RWPE1 (cell line): ENCODE data around the gene BMS1.

Experiments
- CTCF ChIA-PET: fragments of 350-600 bp; sonication (Branson Sonifier 250); formaldehyde crosslinking; extraction: SDS; loops from one replicate; lab custom pipeline; 2021; lab: Yijun Ruan, JAX
- POLR2A ChIA-PET: fragments of 400-600 bp; formaldehyde crosslinking; extraction: SDS; loops from one replicate; lab custom pipeline; 2020; ENCODE audit warnings: antibody characterized with exemption; ENCODE audit not compliant: low non-redundant PET; lab: Yijun Ruan, JAX
- DNase-seq: peaks from one replicate; pipeline ENCODE4 v3.0.0; 2012; ENCODE audit warnings: low spot score
- H3K27ac ChIP-seq: fragments of 450-650 bp; 2 replicates; pipeline ENCODE4 v1.5.1; 2017
- TF ChIP-seq, protein P1 (sequence below): fragments of 450-650 bp; conservative IDR thresholded peaks from 2 replicates; pipeline ENCODE4 v1.5.1; 2017; ENCODE audit warnings: low read depth, mild to moderate bottlenecking

Gene BMS1

GRCh38 chr10:42783181-42783549 is 570 bp downstream of the BMS1 start:
- peak; percentile 16 for DNase-seq
- CTCF ChIA-PET, result interaction anchor here (2.1 kb wide), 1 partner anchor 30 kb away, joined by 7 read pairs; no protein-coding TSS in a partner anchor
- POLR2A ChIA-PET, result interaction anchor here (0.8 to 2.3 kb wide), 2 partner anchors 11 to 29 kb away, joined by 3 to 14 read pairs; no protein-coding TSS in a partner anchor

GRCh38 chr10:42785759-42786158 is 3.2 kb downstream of the BMS1 start:
- H3K27ac ChIP-seq, result no peak overlapping the region
- ChIA-PET CTCF (interaction anchor here (0.7 kb wide), 1 partner anchor 32 kb away, joined by 4 read pairs; no protein-coding TSS in a partner anchor), POLR2A (no interaction called here)
- no peak for DNase-seq
- TF ChIP-seq, protein P1, sequence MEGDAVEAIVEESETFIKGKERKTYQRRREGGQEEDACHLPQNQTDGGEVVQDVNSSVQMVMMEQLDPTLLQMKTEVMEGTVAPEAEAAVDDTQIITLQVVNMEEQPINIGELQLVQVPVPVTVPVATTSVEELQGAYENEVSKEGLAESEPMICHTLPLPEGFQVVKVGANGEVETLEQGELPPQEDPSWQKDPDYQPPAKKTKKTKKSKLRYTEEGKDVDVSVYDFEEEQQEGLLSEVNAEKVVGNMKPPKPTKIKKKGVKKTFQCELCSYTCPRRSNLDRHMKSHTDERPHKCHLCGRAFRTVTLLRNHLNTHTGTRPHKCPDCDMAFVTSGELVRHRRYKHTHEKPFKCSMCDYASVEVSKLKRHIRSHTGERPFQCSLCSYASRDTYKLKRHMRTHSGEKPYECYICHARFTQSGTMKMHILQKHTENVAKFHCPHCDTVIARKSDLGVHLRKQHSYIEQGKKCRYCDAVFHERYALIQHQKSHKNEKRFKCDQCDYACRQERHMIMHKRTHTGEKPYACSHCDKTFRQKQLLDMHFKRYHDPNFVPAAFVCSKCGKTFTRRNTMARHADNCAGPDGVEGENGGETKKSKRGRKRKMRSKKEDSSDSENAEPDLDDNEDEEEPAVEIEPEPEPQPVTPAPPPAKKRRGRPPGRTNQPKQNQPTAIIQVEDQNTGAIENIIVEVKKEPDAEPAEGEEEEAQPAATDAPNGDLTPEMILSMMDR, result no peak

More at GRCh38 chr10:42783181-42783549, 570 bp downstream of the BMS1 start:
- H3K27ac ChIP-seq, result peak overlapping the region; percentile 93
- TF ChIP-seq, protein P1, result no peak

- DNase-seq, result no peak
- ChIA-PET POLR2A (interaction anchor here (0.7 kb wide), 1 partner anchor 31 kb away, joined by 3 read pairs; no protein-coding TSS in a partner anchor), CTCF (no interaction called here)
- no peak overlapping the region for H3K27ac ChIP-seq
- TF ChIP-seq, protein P1, result no peak
Measured at GRCh38 chr10:42790835-42791234, 8.2 kb downstream of the BMS1 start.

- TF ChIP-seq, protein P1, result no peak
- CTCF ChIA-PET, result no interaction called here
- POLR2A ChIA-PET, result no interaction called here
- no peak for DNase-seq
- no peak overlapping the region for H3K27ac ChIP-seq
Measured at GRCh38 chr10:42795701-42796100, 13.1 kb downstream of the BMS1 start.

DNA sequence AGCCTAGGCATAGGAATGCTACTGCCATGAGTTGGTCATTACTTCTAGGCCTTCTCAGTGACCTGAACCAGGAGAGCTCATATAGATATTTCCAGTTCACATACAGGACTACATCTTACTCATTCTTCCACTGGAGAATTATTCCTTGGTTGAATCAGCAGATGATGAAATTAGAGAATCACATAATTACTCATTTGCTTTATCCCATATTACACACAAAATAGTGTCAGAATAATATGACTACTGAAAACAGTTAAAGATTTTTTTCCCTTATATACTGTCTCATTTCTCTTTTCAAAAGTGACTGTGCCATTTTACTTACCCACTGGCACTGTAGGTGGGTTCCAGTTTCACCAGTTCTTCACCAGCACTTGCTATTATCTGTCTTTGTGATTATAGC is 18.5 kb downstream of the BMS1 start:
- POLR2A ChIA-PET, result no interaction called here
- TF ChIP-seq, protein P1, result no peak
- CTCF ChIA-PET, result no interaction called here
- no peak overlapping the region for H3K27ac ChIP-seq
- no peak for DNase-seq

DNA sequence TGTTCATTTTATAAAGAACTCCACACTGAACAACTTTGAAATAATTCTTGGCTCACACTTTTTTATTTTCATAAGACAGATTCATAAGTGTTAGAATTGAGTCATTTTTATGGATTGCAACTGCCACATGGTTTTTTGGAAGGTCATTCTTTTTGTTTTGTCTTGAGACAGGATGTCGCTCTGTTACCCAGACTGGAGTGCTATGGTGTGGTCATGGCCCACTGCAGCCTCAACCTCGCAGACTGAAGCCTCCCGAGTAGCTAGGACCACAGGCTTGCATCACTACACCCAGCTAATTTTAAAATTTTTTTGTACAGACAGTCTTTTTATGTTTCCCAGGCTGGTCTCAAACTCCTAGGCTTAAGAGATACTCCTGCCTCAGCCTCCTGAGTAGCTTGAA is 20.3 kb downstream of the BMS1 start:
- TF ChIP-seq, protein P1, result no peak
- no peak overlapping the region for H3K27ac ChIP-seq
- ChIA-PET POLR2A (no interaction called here), CTCF (no interaction called here)
- no peak for DNase-seq
